ENCODE measurements around the gene PCCA. TPM values are rescaled to one million over a fixed set of nuclear protein-coding genes. Genes with fewer than 3 reads are reported as not detected.

The PCCA gene
- total RNA-seq, 5 donors from 2014 or later (not counting 1 experiment from before 2014, with no cell fraction given): 7.6 to 16.8 (median 10.2) TPM

DNA sequence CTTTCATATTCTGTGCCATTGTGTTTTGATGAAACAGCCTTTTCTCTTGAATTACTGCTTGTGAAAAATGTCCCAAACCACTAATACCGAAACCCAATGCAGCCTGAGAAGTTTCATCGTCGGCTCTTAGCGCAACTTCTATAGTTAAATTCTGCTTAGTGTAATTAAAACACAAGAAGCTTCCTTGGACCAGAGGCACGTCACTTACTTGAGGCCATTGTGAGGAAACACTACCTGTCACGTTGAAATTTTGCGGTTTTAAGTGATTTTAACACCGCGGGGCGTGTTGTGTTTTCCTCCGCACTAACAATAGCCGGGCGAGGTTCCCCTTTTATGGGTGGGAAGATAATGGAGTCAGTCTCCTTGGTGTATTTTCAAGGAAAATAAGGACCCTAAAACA, 428.8 kb downstream of the PCCA start:
- peak overlapping the region; percentile 16 to 35 (median 28) for H3K4me3 Mint-ChIP-seq
- 20% methylated on average over 1 of the region's 13 CpGs for WGBS (ENCODE audit: insufficient coverage)

DNA sequence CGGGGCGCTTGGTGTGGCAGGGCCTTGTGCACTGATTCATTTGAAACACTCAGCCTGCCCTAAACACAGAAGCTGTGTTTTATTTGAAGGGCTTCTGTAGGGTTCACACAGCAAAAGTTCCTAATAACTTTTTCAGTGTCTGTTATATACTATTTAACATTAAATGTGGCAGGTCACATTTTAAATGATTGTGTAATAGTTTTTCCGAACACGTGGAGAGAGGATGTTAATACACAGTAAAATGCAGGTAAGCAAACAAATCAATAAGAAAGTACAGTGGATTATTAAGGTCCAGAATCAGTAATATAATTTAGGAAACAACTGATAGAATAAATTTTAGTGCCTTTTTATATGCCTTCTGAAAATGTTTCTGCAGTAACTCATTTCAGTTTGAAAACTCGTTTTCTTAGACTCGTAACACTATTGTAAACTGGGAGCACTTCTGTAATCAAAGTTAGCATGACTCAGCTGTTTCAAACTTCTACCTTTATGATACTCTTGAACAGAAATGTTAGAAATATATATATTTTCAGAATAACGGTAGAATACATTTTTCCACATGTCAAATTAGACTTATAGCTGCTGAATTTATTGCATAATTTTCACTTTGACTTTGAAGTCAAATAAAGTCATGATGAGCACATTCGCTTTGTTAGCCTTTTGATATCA, 429.6 kb downstream of the PCCA start:
- DNase-seq (no peak), ATAC-seq (replicated peaks in 1 of 4) (no peak)
- H3K27me3 Mint-ChIP-seq: no peaks in the 10 kb centered on the region
- no peak overlapping the region for H3K27ac ChIP-seq (ENCODE audit: low read length)
- no peaks in the 10 kb centered on the region for H3K36me3 ChIP-seq (ENCODE audit: control insufficient read depth in 2 of 2, extremely low read depth in 1 of 2, insufficient read depth in 1 of 2, low read length in 1 of 2)
- H3K27ac Mint-ChIP-seq: peak overlapping the region in 1 of 2 donors; percentile 28
- H3K4me1 Mint-ChIP-seq: peaks cover 4 to 28% (median 27%) of the 10 kb centered on the region in 3 donors
- peaks cover 0 to 12% of the 10 kb centered on the region in 2 experiments for H3K4me1 ChIP-seq (ENCODE audit: control insufficient read depth in 1 of 2, extremely low read depth in 1 of 2, insufficient read depth in 2 of 2, low read length in 2 of 2)
- H3K4me3 Mint-ChIP-seq: peak overlapping the region in 1 of 3 donors; percentile 13
- no peaks in the 10 kb centered on the region for H3K36me3 Mint-ChIP-seq
- no peak overlapping the region for H3K4me3 ChIP-seq (ENCODE audit: control insufficient read depth in 1 of 2, extremely low read depth in 1 of 2, low read length in 1 of 2)
- ChIA-PET POLR2A (interaction anchor here in 1 of 2 donors (0.6 to 0.7 kb wide), 3 partner anchors 185 to 615 kb away, joined by 3 to 4 read pairs (median 4); no protein-coding TSS in a partner anchor), CTCF (interaction anchor here (0.6 to 1.2 kb wide), 3 partner anchors 475 to 861 kb away, joined by 3 to 7 read pairs (median 4); no protein-coding TSS in a partner anchor)
- no peaks in the 10 kb centered on the region for H3K9me3 ChIP-seq
- no peaks in the 10 kb centered on the region for H3K27me3 ChIP-seq (replicated peaks in 1 of 2; ENCODE audit: control insufficient read depth in 2 of 2, extremely low read depth in 1 of 2, insufficient read depth in 2 of 2, low read length in 1 of 2)
- H3K9me3 Mint-ChIP-seq: no peaks in the 10 kb centered on the region
- no CpG with 5 or more reads among the region's 8 CpGs for WGBS (ENCODE audit: insufficient coverage)

More for the DNA sequence above, 428.8 kb downstream of the PCCA start:
- peaks cover 0 to 12% of the 10 kb centered on the region in 2 experiments for H3K4me1 ChIP-seq (ENCODE audit: control insufficient read depth in 1 of 2, extremely low read depth in 1 of 2, insufficient read depth in 2 of 2, low read length in 2 of 2)
- CTCF ChIA-PET: interaction anchor here (0.6 to 1.0 kb wide), 4 partner anchors 14 to 861 kb away, joined by 3 to 8 read pairs (median 5); no protein-coding TSS in a partner anchor
- H3K9me3 ChIP-seq: no peaks in the 10 kb centered on the region
- Mint-ChIP-seq H3K4me1 (peaks cover 4 to 27% (median 25%) of the 10 kb centered on the region in 3 donors), H3K36me3 (no peaks in the 10 kb centered on the region), H3K27ac (peak overlapping the region; percentile 28 to 32), H3K9me3 (no peaks in the 10 kb centered on the region), H3K27me3 (no peaks in the 10 kb centered on the region)
- no peak overlapping the region for H3K4me3 ChIP-seq (ENCODE audit: control insufficient read depth in 1 of 2, extremely low read depth in 1 of 2, low read length in 1 of 2)
- POLR2A ChIA-PET: interaction anchor here in 1 of 2 donors (0.6 to 0.7 kb wide), 2 partner anchors 374 to 614 kb away, joined by 4 read pairs; no protein-coding TSS in a partner anchor
- no peaks in the 10 kb centered on the region for H3K36me3 ChIP-seq (ENCODE audit: control insufficient read depth in 2 of 2, extremely low read depth in 1 of 2, insufficient read depth in 1 of 2, low read length in 1 of 2)
- H3K27ac ChIP-seq (ENCODE audit: low read length): no peak overlapping the region
- peak in 1 of 35 experiments; percentile 13 for DNase-seq
- H3K27me3 ChIP-seq (replicated peaks in 1 of 2; ENCODE audit: control insufficient read depth in 2 of 2, extremely low read depth in 1 of 2, insufficient read depth in 2 of 2, low read length in 1 of 2): no peaks in the 10 kb centered on the region
- ATAC-seq (replicated peaks in 1 of 4): no peak

DNA sequence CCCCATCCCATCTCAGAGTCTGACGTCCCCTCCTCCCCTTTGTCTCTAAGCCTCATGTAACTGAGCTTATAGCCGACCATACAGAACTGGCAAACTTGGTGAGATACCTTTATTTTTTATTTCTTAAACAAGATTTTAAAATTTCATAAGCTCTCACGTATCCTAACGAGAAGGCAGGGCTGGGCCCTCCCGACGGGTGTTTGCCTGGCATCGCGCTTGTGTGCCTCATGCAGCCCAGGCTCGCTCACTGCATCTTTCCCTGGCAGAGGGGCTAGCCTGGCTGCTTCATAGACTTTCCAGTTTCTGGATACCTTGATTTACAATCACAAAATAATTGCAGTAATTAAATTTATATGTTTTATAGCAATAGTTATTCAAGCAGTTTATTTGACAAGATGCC, 430.7 kb downstream of the PCCA start:
- H3K36me3 ChIP-seq (ENCODE audit: control insufficient read depth in 2 of 2, extremely low read depth in 1 of 2, insufficient read depth in 1 of 2, low read length in 1 of 2): no peaks in the 10 kb centered on the region
- H3K27ac Mint-ChIP-seq: no peak overlapping the region
- ATAC-seq (replicated peaks in 1 of 4): no peak
- ChIA-PET POLR2A (no interaction called here), CTCF (interaction anchor here in 1 of 2 donors (0.6 kb wide), 1 partner anchor 36 kb away, joined by 5 read pairs; no protein-coding TSS in a partner anchor)
- peaks cover 0 to 12% of the 10 kb centered on the region in 2 experiments for H3K4me1 ChIP-seq (ENCODE audit: control insufficient read depth in 1 of 2, extremely low read depth in 1 of 2, insufficient read depth in 2 of 2, low read length in 2 of 2)
- peaks cover 5 to 26% (median 25%) of the 10 kb centered on the region in 3 donors for H3K4me1 Mint-ChIP-seq
- no peak overlapping the region for H3K27ac ChIP-seq (ENCODE audit: low read length)
- 93% methylated on average over 7 of the region's 9 CpGs for WGBS (ENCODE audit: insufficient coverage)
- no peaks in the 10 kb centered on the region for H3K36me3 Mint-ChIP-seq
- H3K9me3 Mint-ChIP-seq: no peaks in the 10 kb centered on the region
- no peak overlapping the region for H3K4me3 Mint-ChIP-seq
- H3K27me3 Mint-ChIP-seq: no peaks in the 10 kb centered on the region
- no peak for DNase-seq
- no peaks in the 10 kb centered on the region for H3K9me3 ChIP-seq
- no peaks in the 10 kb centered on the region for H3K27me3 ChIP-seq (replicated peaks in 1 of 2; ENCODE audit: control insufficient read depth in 2 of 2, extremely low read depth in 1 of 2, insufficient read depth in 2 of 2, low read length in 1 of 2)
- H3K4me3 ChIP-seq (ENCODE audit: control insufficient read depth in 1 of 2, extremely low read depth in 1 of 2, low read length in 1 of 2): no peak overlapping the region

DNA sequence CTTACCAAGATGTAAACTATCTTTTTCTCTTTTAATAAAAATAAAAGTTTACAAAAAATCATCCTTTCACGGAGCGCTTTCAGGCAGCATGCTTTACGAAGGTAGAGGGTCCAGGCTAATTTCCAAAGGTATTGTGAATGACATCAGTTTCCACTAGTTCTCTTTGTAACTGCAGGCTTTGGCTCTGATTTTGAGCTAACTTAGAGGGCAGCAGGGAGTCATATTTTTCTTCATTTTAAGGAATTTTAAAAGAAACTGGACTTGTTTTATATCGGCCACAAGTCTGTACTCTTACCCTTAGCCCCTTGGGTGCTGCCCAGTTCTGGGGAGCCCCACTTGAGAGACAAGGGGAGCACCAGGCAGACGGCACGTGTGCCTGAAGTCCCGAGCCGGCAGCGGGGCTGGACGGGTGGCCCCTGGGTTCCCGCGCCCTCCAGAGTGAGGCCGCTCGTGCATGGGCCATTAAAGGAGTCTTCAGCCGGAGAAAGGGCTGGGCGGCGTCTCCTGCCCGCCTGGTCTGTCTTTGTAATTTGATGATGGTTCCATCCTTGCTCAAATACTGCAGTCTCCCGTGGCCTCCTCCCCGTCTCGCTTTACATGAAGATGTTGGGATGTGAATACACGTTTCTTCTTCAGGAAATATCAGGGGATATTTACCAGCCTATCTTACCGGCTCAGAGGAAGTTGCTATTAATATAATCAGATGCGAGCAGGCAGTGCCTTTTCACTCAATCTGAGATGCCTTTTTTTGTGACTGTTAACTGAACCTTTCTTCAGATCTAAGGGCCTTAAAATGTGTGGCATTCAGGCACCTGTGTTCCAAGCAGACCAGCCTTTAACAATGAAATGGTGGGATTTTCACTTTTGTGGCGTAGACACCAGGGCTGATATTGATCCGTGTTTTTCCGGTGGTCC, 432.3 kb downstream of the PCCA start:
- Mint-ChIP-seq H3K27me3 (no peaks in the 10 kb centered on the region), H3K27ac (peak overlapping the region; percentile 40 to 73), H3K9me3 (no peaks in the 10 kb centered on the region), H3K4me1 (peaks cover 10 to 23% (median 23%) of the 10 kb centered on the region in 3 donors), H3K36me3 (no peaks in the 10 kb centered on the region), H3K4me3 (peak overlapping the region; percentile 45 to 71 (median 70))
- Histone ChIP-seq H3K4me1 (ENCODE audit: control insufficient read depth in 1 of 2, extremely low read depth in 1 of 2, insufficient read depth in 2 of 2, low read length in 2 of 2) (peaks cover 0 to 12% of the 10 kb centered on the region in 2 experiments), H3K27ac (ENCODE audit: low read length) (no peak overlapping the region), H3K27me3 (replicated peaks in 1 of 2; ENCODE audit: control insufficient read depth in 2 of 2, extremely low read depth in 1 of 2, insufficient read depth in 2 of 2, low read length in 1 of 2) (no peaks in the 10 kb centered on the region), H3K36me3 (ENCODE audit: control insufficient read depth in 2 of 2, extremely low read depth in 1 of 2, insufficient read depth in 1 of 2, low read length in 1 of 2) (no peaks in the 10 kb centered on the region), H3K9me3 (no peaks in the 10 kb centered on the region), H3K4me3 (ENCODE audit: control insufficient read depth in 1 of 2, extremely low read depth in 1 of 2, low read length in 1 of 2) (peak overlapping the region; percentile 5 to 17)
- WGBS (ENCODE audit: insufficient coverage): 81% methylated on average over 14 of the region's 27 CpGs
- DNase-seq (no peak), ATAC-seq (replicated peaks in 1 of 4) (peak in 3 of 4 experiments; percentile 18 to 32 (median 24))
- ChIA-PET POLR2A (no interaction called here), CTCF (interaction anchor here in 1 of 2 donors (0.8 kb wide), 1 partner anchor 43 kb away, joined by 4 read pairs; no protein-coding TSS in a partner anchor)

DNA sequence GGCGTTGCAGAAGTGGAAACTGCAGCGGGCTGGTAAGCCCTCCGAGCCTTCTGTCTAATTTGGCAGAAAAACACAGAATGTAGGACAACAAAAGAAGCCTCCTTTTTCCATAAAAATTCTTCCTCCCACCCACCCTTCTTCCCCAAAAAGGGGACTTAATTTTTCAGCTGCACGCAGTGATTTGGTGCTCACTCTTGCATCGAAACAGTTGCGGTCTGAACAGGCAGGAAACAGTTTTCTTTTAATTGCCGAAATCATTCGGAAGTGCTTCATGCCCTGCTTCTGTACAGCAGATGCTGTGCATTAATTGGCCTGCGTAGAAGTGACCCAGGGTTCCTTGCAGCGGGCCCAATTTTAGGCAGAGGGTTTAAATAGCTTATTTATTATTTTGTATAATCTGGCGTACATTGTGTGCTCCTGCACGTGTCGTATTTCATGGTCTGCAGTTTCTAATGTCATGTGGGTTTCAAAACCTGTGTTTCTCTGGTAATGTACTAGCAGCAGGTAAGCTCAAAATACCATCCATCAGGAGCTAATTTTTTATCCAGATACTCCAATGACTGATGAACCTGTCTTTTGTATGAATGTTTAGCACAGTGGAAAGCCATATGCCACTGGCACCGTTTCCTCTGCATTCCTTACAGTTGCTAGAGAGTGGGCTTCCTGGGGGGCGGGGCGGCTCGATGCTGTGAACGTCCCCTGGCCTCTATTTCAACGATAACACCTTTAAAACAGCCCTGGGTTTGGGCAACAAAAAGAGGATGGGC, 433.1 kb downstream of the PCCA start:
- H3K36me3 ChIP-seq (ENCODE audit: control insufficient read depth in 2 of 2, extremely low read depth in 1 of 2, insufficient read depth in 1 of 2, low read length in 1 of 2): no peaks in the 10 kb centered on the region
- ChIA-PET POLR2A (no interaction called here), CTCF (interaction anchor here in 1 of 2 donors (0.6 to 0.8 kb wide), 3 partner anchors 32 to 51 kb away, joined by 3 to 4 read pairs (median 3); no protein-coding TSS in a partner anchor)
- no peaks in the 10 kb centered on the region for H3K36me3 Mint-ChIP-seq
- H3K9me3 ChIP-seq: no peaks in the 10 kb centered on the region
- H3K27me3 ChIP-seq (replicated peaks in 1 of 2; ENCODE audit: control insufficient read depth in 2 of 2, extremely low read depth in 1 of 2, insufficient read depth in 2 of 2, low read length in 1 of 2): no peaks in the 10 kb centered on the region
- peak; percentile 63 to 78 (median 72) for ATAC-seq (replicated peaks in 1 of 4)
- WGBS (ENCODE audit: insufficient coverage): 73% methylated on average over 16 of the region's 19 CpGs
- H3K4me1 ChIP-seq (ENCODE audit: control insufficient read depth in 1 of 2, extremely low read depth in 1 of 2, insufficient read depth in 2 of 2, low read length in 2 of 2): peaks cover 0 to 12% of the 10 kb centered on the region in 2 experiments
- H3K4me3 ChIP-seq (ENCODE audit: control insufficient read depth in 1 of 2, extremely low read depth in 1 of 2, low read length in 1 of 2): peak overlapping the region; percentile 5 to 17
- no peak overlapping the region for H3K27ac ChIP-seq (ENCODE audit: low read length)
- peak overlapping the region in 1 of 2 donors; percentile 73 for H3K27ac Mint-ChIP-seq
- peaks cover 10 to 23% (median 23%) of the 10 kb centered on the region in 3 donors for H3K4me1 Mint-ChIP-seq
- DNase-seq: peak in 2 of 35 experiments; percentile 8 to 32
- peak overlapping the region; percentile 45 to 71 (median 70) for H3K4me3 Mint-ChIP-seq
- H3K27me3 Mint-ChIP-seq: no peaks in the 10 kb centered on the region
- H3K9me3 Mint-ChIP-seq: no peaks in the 10 kb centered on the region

All from T-cell (primary cell).